ENCODE data around the gene COL28A1. TPM values are rescaled to one million over a fixed set of nuclear protein-coding genes. Genes with fewer than 3 reads are reported as not detected.

The COL28A1 gene
- total RNA-seq, 1 donor from 2014 or later: 18.3 TPM

DNA sequence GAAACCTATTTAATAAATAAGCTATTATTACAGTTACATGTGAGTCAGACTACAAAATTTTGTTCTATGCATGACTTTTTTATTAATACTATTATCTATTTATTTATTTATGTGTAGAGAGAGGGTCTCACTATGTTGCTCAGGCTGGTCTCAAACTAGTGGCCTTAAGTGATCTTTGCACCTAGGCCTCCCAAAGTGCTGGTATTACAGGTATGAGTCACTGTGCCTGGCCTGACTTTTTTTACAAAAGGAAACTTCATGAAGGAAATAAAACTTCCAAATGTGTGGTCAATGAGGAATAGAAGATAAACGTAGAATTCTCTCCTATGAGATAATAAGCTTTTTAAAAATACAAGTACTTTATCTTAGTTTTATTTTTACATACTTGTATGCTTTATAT, 19.0 kb downstream of the COL28A1 start:
- Mint-ChIP-seq H3K27ac (peak overlapping the region; percentile 73), H3K36me3 (ENCODE audit: insufficient read depth) (peaks cover 3% of the 10 kb centered on the region), H3K27me3 (no peaks in the 10 kb centered on the region), H3K9me3 (ENCODE audit: low read depth) (no peaks in the 10 kb centered on the region), H3K4me1 (ENCODE audit: low read depth) (peaks cover 63% of the 10 kb centered on the region), H3K4me3 (ENCODE audit: low read depth) (no peak overlapping the region)
- TF ChIP-seq, protein P1, sequence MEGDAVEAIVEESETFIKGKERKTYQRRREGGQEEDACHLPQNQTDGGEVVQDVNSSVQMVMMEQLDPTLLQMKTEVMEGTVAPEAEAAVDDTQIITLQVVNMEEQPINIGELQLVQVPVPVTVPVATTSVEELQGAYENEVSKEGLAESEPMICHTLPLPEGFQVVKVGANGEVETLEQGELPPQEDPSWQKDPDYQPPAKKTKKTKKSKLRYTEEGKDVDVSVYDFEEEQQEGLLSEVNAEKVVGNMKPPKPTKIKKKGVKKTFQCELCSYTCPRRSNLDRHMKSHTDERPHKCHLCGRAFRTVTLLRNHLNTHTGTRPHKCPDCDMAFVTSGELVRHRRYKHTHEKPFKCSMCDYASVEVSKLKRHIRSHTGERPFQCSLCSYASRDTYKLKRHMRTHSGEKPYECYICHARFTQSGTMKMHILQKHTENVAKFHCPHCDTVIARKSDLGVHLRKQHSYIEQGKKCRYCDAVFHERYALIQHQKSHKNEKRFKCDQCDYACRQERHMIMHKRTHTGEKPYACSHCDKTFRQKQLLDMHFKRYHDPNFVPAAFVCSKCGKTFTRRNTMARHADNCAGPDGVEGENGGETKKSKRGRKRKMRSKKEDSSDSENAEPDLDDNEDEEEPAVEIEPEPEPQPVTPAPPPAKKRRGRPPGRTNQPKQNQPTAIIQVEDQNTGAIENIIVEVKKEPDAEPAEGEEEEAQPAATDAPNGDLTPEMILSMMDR (IDR thresholded peaks at IDR 0.05; ENCODE audit: unreplicated experiment): no peak
- DNase-seq (ENCODE audit: low spot score, unreplicated experiment): no peak

DNA sequence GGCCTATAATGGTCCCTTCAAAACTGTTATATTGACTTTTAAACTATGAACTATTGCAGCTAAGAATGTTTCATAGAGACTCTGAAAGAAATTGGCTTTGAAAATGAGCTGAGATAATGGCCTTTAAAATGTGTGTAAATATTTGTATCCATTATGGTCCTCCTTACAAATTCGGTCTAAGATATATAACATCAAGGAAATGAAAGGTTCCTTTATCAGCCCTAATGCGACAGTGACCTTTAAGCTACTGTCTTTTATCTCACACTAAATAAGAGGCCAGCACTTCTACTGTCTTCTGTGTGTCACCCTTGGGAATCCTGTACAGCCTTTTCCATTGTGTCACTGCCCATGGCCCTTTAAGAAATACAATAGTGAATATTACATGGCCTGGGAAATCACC, 19.5 kb downstream of the COL28A1 start:
- Mint-ChIP-seq H3K27me3 (no peaks in the 10 kb centered on the region), H3K36me3 (ENCODE audit: insufficient read depth) (peaks cover 2% of the 10 kb centered on the region), H3K4me1 (ENCODE audit: low read depth) (peaks cover 62% of the 10 kb centered on the region), H3K27ac (peak overlapping the region; percentile 73), H3K4me3 (ENCODE audit: low read depth) (no peak overlapping the region), H3K9me3 (ENCODE audit: low read depth) (no peaks in the 10 kb centered on the region)
- no peak for DNase-seq (ENCODE audit: low spot score, unreplicated experiment)
- TF ChIP-seq, protein P1 (IDR thresholded peaks at IDR 0.05; ENCODE audit: unreplicated experiment): no peak

DNA sequence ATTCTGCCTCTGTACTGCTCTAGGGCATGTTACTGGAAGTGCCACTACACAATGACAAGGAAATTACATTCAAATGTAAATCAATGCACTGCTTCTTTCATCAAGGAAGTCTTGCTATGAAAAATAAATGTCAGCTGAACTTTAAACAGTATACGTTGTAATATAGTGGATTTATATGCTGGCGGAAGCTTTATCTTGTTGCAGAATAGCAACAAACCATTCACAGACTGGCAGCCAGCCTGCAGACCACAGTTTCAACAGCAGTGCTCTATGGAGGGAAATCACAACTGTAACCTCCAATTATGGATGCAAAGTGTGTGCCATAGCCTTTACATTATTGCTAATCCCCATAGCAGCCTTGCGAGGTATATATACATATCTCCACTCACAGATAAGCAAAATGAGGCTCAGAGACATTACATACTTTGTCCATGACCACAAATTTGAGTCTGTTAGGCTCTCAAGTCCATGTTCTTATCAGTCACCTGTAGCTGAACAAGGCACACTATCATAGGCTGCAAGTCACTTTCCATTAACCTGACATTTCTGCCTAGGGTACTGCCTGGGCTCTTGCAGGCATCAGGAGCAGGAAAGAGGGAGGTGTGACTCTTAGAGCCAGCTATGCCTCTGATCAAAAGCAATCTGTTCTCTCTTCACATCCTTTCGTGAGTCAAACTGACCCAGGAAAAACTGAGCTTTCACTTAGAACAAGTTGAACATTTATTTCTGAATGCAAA, 22.6 kb downstream of the COL28A1 start:
- DNase-seq (ENCODE audit: low spot score, unreplicated experiment): no peak
- Mint-ChIP-seq H3K27me3 (no peaks in the 10 kb centered on the region), H3K9me3 (ENCODE audit: low read depth) (peaks cover 6% of the 10 kb centered on the region), H3K4me3 (ENCODE audit: low read depth) (no peak overlapping the region), H3K27ac (peak overlapping the region; percentile 23), H3K4me1 (ENCODE audit: low read depth) (peaks cover 51% of the 10 kb centered on the region), H3K36me3 (ENCODE audit: insufficient read depth) (peaks cover 11% of the 10 kb centered on the region)
- TF ChIP-seq, protein P1 (IDR thresholded peaks at IDR 0.05; ENCODE audit: unreplicated experiment): no peak

DNA sequence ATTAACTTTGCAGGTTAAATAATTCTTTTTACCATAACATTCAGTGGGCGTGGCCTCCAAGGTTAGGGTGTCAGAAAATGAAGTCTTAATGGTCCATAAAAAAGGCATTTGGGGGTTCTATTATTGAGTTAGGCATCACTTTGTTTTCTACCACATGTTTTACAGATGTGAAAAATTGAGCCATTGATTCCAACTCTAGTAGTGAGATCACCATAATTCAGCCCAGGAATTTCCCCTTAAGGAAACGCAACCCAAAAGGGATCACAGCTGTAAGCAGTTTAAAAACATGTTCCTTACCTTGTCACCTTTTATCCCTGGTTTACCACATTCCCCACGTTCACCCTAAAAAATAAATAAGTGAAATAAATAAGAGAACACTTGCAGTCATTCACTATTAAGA, 24.9 kb downstream of the COL28A1 start:
- TF ChIP-seq, protein P1 (IDR thresholded peaks at IDR 0.05; ENCODE audit: unreplicated experiment): no peak
- no peak overlapping the region for H3K4me3 Mint-ChIP-seq (ENCODE audit: low read depth)
- peaks cover 11% of the 10 kb centered on the region for H3K36me3 Mint-ChIP-seq (ENCODE audit: insufficient read depth)
- DNase-seq (ENCODE audit: low spot score, unreplicated experiment): no peak
- H3K27ac Mint-ChIP-seq: no peak overlapping the region
- H3K27me3 Mint-ChIP-seq: no peaks in the 10 kb centered on the region
- peaks cover 32% of the 10 kb centered on the region for H3K4me1 Mint-ChIP-seq (ENCODE audit: low read depth)
- peaks cover 6% of the 10 kb centered on the region for H3K9me3 Mint-ChIP-seq (ENCODE audit: low read depth)

DNA sequence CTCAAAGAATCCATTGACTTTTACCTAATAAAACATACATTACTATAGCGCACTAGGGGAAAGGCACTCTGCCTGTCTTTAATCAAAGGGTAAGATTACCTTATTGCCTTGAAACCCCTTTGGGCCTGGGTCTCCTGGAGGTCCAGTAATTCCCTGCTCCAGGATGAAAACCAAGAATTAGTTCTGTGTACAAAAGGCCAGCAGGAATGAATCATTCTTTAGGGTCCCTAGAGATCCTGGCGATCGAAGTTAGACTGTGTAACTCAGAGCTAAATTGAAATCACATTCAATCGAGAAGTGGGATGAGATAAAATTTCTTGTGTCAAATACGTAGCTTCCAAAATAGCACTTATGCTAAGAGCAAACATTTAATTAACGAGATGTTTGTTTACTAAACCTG, 29.8 kb downstream of the COL28A1 start:
- Mint-ChIP-seq H3K9me3 (ENCODE audit: low read depth) (peaks cover 6% of the 10 kb centered on the region), H3K27ac (peak overlapping the region; percentile 62), H3K4me3 (ENCODE audit: low read depth) (no peak overlapping the region), H3K36me3 (ENCODE audit: insufficient read depth) (peaks cover 16% of the 10 kb centered on the region), H3K27me3 (no peaks in the 10 kb centered on the region), H3K4me1 (ENCODE audit: low read depth) (peaks cover 8% of the 10 kb centered on the region)
- TF ChIP-seq, protein P1 (IDR thresholded peaks at IDR 0.05; ENCODE audit: unreplicated experiment): no peak
- no peak for DNase-seq (ENCODE audit: low spot score, unreplicated experiment)
